ENCODE results near the gene TIMP2.

TIMP2 gene

DNA sequence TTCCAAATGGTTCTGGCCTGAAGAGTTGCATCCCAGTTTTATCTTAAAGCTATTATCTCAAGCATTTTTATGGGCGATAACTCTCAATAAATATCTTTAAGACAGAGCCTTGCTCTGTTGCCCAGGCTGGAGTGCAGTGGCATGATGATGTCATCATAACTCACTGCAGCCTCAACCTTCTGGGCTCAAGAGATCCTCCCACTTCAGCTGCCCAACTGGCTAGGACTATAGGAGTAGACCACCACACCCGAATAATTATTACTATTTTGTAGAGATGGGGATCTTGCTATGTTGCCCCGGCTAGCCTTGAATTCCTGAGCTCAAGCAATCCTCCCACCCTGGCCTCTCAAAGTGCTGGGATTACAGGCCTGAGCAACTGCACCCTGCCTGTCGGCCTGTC lies 117.0 kb downstream of the TIMP2 start:
- H3K36me3 ChIP-seq (ENCODE audit: insufficient read depth, low read length), result peaks cover 70% of the 10 kb centered on the region
- H3K4me3 ChIP-seq (ENCODE audit: low read depth in 1 of 2, low read length in 2 of 2), result no peak overlapping the region
- H3K4me1 ChIP-seq (ENCODE audit: insufficient read depth, low read length), result no peaks in the 10 kb centered on the region
- H3K27me3 ChIP-seq (ENCODE audit: control insufficient read depth in 1 of 2, insufficient read depth in 2 of 2, low read length in 2 of 2), result no peaks in the 10 kb centered on the region
- H3K27ac ChIP-seq (ENCODE audit: low read depth, low read length), result no peak overlapping the region
- H3K9ac ChIP-seq (ENCODE audit: low read length), result no peak overlapping the region
- H3K9me3 ChIP-seq (ENCODE audit: low read length), result no peaks in the 10 kb centered on the region

DNA sequence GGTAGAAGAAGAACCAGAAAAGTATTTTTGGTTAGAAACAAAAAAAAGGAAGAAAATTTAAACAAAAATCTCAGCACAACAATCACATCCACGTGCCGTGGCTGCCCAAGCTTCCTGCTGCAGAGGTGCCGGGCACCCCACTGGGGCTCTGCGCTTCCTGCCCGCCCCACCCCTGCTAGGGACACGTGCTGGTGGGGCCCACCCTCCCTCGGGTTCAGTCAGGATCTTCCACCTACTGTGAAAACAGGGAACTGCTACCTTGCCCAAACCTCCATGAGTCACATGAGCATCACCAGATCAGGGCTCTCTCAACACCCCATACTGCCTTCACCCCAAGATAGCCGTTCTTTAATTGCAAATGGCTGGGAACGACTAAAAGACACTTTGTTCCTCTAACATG lies 118.7 kb downstream of the TIMP2 start:
- H3K9me3 ChIP-seq (ENCODE audit: low read length), result no peaks in the 10 kb centered on the region
- no peak overlapping the region for H3K27ac ChIP-seq (ENCODE audit: low read depth, low read length)
- H3K4me3 ChIP-seq (ENCODE audit: low read depth in 1 of 2, low read length in 2 of 2), result no peak overlapping the region
- no peak overlapping the region for H3K9ac ChIP-seq (ENCODE audit: low read length)
- H3K27me3 ChIP-seq (ENCODE audit: control insufficient read depth in 1 of 2, insufficient read depth in 2 of 2, low read length in 2 of 2), result no peaks in the 10 kb centered on the region
- peaks cover 80% of the 10 kb centered on the region for H3K36me3 ChIP-seq (ENCODE audit: insufficient read depth, low read length)
- no peaks in the 10 kb centered on the region for H3K4me1 ChIP-seq (ENCODE audit: insufficient read depth, low read length)

DNA sequence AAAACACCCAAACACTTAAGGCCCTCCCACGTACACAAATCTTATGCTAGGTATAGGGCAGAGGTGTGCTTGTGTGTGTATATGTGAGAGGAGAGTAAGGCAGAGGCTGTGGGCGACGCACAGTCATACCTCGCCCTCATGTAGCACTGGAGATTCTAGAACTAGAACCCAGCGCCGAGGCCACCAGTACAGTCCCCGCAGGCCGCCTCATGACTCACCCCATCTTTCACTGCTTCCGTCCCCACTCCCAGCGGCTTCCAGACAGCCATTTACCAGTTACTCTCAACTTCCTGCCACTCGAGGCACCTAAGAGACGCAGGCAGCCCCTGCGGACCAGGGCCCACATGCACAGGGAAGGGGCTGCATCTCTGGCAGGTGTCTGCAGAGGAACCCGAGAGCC lies 119.9 kb downstream of the TIMP2 start:
- Histone ChIP-seq H3K36me3 (ENCODE audit: insufficient read depth, low read length) (peaks cover 78% of the 10 kb centered on the region), H3K4me1 (ENCODE audit: insufficient read depth, low read length) (no peaks in the 10 kb centered on the region), H3K4me3 (ENCODE audit: low read depth in 1 of 2, low read length in 2 of 2) (no peak overlapping the region), H3K9me3 (ENCODE audit: low read length) (no peaks in the 10 kb centered on the region), H3K27me3 (ENCODE audit: control insufficient read depth in 1 of 2, insufficient read depth in 2 of 2, low read length in 2 of 2) (no peaks in the 10 kb centered on the region), H3K9ac (ENCODE audit: low read length) (no peak overlapping the region), H3K27ac (ENCODE audit: low read depth, low read length) (no peak overlapping the region)

DNA sequence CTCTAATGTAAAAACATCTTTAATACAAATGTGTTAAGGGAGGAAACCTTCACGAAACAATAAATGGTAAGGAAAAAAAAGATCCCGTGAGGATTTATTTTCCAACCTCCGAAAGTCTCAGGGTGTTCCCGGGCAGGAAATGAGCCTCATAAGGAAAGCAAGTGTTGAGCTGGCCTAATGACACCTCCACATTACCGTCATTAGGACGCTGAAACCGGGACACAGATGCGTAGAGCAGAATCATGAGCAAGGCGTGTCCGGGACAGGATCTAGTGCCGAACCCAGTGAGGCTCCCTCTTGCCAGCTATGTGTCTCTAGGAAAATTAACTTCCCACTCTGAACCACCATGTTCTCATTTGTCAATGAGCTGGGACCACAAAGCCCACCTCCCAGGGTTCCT lies 120.4 kb downstream of the TIMP2 start:
- no peak overlapping the region for H3K9ac ChIP-seq (ENCODE audit: low read length)
- H3K4me3 ChIP-seq (ENCODE audit: low read depth in 1 of 2, low read length in 2 of 2), result no peak overlapping the region
- no peak overlapping the region for H3K27ac ChIP-seq (ENCODE audit: low read depth, low read length)
- peaks cover 73% of the 10 kb centered on the region for H3K36me3 ChIP-seq (ENCODE audit: insufficient read depth, low read length)
- H3K4me1 ChIP-seq (ENCODE audit: insufficient read depth, low read length), result no peaks in the 10 kb centered on the region
- H3K27me3 ChIP-seq (ENCODE audit: control insufficient read depth in 1 of 2, insufficient read depth in 2 of 2, low read length in 2 of 2), result no peaks in the 10 kb centered on the region
- H3K9me3 ChIP-seq (ENCODE audit: low read length), result no peaks in the 10 kb centered on the region

DNA sequence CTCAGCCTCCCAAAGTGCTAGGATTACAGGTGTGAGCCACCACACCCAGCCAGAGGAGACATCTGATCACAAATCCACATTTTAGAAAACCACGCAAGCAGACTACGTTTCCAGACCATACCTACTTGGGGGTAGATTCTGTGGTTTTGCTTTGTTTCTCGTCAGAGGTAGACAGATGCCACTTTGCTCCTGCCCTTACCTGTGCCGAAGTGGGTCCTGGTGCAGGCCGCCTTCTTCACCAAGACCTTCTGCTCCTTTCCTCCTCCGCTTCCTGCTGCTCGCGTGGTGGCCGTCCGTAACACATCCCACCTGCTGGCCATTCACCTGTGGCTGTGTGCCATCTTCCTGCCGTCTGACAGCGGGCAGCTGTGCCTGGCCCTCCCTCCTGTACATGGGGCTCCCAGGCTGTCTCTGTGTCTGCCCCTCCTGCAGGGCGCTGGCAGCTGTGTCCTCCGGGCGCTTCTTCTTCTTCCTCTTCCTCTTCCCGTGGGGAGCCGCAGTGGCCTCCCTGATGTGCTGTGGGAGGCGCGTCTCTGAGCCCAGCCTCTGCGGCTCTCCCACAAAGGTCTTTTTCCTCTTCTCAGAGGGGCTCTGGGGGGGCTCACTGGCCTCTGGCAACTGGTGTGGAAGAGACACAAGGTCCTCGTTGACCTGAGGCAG lies 121.9 kb downstream of the TIMP2 start:
- H3K9ac ChIP-seq (ENCODE audit: low read length), result no peak overlapping the region
- H3K27me3 ChIP-seq (ENCODE audit: control insufficient read depth in 1 of 2, insufficient read depth in 2 of 2, low read length in 2 of 2), result no peaks in the 10 kb centered on the region
- H3K4me3 ChIP-seq (ENCODE audit: low read depth in 1 of 2, low read length in 2 of 2), result no peak overlapping the region
- no peaks in the 10 kb centered on the region for H3K4me1 ChIP-seq (ENCODE audit: insufficient read depth, low read length)
- peaks cover 75% of the 10 kb centered on the region for H3K36me3 ChIP-seq (ENCODE audit: insufficient read depth, low read length)
- H3K9me3 ChIP-seq (ENCODE audit: low read length), result no peaks in the 10 kb centered on the region
- H3K27ac ChIP-seq (ENCODE audit: low read depth, low read length), result no peak overlapping the region

Data from muscle layer of colon (tissue), 2 donors.